8988T (cell line): ENCODE measurements around the gene PTPN1.
A peak's percentile ranks its signal among the peaks of the same experiment; 100 is the strongest.
"Not testable (repeated sequence)": the region's sequence is repeated elsewhere in the genome, so short reads cannot be mapped to it uniquely, and the experiment has no call there.

Source experiments
- DNase-seq: peaks from one replicate; pipeline ENCODE4 v3.0.0; 2011

The PTPN1 gene

DNA sequence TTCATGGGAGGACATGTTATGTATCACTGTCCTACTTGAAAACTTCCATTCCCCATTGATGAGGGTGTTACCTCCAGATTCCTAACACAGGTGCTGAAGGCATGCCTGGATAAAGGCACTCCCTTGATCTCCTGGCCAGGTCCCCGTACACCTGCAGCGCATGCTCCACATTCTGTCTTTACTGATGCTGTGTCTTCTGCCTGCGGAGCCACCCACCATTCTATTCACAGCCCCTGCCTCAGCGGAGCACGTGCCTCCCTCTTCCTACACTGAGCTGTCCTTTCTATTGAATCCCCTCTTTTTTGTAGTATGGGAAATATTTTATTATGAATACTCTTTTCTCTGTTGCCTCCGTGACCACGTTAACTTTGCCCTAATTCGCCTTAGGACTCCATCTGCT is 25.0 kb downstream of the PTPN1 start:
- no peak for DNase-seq

DNA sequence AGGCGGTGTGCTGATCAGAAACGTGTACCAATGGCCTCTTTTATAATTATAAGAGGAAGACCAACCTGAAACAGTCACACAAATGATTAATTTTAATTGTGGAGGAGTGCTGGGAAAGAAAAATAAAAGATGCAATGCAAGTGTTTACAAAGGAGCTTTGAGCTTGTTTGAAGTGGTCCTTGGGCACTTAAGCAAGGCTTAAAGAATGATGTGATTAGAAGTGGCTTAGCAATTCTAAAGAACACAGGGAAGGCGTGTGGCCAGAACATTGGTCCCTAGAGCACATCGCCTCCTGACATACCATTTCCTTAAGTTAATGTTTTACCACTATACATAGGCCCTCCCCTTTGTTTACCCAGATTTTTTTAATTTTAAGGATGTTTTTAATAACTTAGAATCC is 26.1 kb downstream of the PTPN1 start:
- no peak for DNase-seq

DNA sequence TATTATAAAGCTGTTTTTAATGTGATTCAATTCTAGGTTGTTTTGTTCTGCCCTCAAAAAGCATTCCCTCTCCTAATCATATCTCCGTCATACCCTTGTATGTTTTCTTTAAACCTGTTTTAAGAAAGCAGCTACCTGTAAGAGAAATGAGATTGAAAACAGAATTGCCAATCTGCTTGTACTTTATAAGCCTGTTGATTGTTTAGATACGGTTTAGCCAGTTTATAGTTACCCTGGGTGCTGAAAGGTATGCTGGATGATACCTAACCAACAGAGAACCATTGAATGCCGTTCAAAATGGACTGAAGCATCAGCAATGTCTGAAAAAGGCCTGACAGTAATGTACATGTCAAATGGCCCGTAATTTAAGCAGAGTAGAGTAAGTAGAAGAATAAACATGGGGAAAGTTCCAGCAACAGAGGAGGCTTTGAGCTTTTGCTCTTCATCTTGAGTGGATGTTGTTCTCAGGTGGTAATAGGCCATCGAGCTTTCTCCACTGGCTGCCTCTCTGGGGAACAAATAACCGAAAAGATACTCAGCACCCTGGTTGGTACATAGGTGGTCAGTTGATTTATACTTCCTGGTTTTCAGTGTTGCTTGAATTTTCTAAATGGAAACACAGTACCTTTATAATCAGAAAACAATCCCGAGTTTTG is 27.5 kb downstream of the PTPN1 start:
- no peak for DNase-seq

DNA sequence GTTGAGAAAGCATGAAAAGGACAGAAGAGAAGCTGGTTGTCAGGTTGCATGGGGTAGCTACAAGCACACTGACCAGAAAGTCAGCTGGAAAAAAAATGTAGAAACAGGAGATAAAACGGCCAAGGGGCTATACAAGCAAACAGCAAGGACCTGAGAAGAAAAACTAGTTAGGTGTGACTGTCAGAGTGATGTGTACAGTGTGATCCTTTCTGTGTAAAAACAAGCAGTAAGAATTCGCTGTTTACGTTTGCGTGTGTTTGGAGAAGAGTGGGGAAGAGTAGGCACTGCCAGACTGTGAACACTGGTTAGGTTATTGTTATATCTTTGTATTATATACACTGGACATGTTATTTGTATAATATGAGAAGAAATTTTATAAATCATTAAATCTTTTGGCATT is 28.1 kb downstream of the PTPN1 start:
- no peak for DNase-seq

DNA sequence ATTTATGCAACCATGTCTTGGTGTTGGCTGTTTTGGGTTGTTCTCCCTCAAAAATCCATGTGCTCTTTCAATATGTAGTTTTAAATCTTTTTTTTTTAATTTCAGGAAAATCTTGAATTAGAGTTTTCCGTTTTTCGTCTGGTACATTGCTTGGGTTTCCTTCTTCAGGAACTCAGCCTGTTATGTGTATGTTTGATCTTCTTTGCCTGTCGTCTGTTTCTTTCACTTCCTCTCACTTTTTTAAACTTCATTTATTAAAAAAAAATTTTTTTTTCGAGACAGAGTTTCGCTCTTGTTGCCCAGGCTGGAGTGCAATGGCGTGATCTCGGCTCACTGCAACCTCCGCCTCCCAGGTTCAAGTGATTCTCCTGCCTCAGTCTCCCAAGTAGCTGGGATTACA is 29.6 kb downstream of the PTPN1 start:
- DNase-seq, result not testable (repeated sequence)

DNA sequence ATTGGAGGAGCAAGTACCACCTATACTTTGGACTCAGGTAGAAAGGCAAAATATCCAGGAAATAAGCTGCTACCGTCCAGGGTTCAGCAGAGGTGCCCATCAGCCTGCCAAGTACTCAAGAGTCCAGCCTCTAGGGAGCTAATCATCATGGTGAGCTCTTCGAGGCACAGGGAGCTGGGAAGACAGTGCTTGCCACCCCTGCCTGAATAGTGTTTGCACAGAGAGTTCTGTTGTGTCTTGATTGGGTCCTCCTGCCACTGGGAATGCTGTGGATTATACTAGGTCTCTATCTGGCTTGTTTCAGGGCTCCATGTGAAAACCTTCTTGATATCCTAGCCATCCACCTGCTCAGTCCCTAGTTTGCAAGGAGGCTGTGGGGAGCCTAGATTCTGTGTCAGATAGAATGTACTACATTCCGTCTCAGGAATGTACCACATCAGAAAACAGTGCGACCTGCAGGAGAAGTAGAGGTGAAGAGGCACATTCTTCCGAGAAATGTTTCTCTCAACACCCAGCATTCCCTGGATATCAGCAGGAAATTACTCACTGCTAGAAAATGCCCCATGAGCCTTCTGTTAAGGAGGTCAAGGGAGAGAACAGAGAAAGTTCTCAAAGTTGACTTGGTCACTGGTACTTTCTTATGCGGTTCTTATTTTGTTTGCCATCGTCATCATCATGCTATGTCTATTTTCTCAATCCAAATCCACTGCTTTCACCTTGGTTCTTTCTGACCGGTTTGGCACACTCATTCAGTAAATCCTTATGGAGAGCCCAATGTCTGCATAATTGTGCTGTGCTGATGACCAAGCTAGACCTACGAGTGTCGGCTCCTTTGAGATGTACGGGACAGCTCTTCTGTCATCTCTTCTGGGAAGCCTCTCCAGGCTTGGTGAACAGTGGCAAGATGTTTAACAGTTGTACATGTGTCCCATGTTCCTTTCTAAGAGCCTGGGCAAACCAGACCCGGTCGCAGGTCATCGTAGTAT is 30.7 kb downstream of the PTPN1 start:
- DNase-seq, result no peak

DNA sequence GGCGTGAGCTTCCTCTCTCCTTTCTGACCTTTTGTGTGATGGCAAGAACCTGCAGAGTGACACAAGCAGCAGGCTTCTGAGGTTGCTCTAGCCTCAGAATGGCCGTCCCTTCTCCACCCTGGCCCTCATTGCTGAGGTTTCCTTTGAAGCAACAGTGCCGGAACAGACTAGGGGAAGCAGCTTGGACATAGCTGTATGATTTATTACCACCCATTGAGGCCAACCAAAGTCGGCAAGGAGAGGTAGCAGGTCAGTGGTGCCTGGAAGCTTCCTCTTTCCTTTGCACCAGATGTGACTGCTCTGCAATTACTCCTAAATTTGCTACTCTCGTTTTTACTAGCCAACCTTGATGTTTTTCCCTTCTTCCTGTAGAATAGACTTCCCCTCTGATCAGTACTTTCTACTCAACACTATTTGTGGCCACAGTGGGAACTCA is 31.4 kb downstream of the PTPN1 start:
- no peak for DNase-seq

DNA sequence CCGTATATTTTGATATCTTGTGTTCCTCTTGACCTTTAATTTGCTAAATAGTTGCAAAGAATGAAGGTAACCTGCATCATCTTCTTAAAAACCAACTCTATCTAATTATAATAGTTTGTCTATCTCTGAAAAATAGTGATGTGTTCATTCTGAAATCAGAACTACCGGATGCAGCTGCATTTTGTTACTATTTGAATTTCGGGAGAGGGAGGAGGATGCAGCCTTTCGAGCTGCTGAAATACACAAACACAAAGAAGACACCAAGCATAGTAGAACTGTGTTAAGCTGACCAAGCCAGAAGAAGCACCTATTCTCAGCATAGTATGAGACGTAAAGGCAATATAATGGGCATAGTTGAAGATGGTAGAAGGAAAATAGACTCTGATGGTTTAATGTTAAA is 33.1 kb downstream of the PTPN1 start:
- DNase-seq, result no peak

DNA sequence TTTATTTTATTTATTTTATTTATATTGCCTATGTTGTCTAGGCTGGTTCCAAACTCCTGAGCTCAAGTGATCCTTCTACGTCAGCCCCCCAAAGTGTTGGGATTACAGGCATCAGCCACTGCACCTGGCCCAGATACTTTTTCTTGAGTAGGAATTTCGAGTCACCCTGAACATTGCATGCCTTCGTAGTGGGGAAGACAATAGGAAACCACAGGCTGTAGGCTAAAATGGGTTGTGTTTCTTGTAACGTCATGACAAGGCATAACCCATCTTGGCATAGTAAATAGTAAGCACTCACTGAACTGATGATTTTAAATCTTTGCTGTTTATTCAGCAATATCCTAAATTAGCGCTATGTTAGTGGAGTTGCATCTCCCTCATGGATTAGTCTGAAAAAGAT is 34.9 kb downstream of the PTPN1 start:
- no peak for DNase-seq

DNA sequence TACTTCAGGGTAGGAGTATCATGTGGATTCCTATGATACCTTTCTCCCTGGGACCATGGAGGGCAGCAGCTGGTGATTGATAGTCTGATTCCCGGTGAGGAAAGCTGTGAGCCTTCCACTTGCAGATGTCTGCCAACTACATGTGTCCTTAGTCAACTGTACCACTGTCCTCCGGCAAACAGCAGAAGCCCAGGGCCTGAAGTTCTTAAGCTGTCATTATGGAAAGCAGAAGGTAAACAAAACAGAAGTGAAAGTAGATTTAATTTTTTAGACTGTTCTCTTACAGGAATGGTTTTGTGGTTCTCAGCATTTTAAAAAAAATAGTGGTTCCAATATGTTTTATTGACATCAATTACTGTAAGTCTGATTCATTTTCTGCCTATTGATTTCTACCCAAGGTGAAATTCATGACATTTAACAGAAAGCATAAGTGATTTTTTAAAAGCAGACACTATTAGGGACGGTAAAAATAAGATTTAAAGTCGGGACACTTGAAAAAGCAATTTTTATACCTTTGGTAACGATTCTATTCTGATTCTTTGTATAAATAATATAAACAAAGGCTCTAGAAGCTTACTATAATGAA is 36.6 kb downstream of the PTPN1 start:
- no peak for DNase-seq

DNA sequence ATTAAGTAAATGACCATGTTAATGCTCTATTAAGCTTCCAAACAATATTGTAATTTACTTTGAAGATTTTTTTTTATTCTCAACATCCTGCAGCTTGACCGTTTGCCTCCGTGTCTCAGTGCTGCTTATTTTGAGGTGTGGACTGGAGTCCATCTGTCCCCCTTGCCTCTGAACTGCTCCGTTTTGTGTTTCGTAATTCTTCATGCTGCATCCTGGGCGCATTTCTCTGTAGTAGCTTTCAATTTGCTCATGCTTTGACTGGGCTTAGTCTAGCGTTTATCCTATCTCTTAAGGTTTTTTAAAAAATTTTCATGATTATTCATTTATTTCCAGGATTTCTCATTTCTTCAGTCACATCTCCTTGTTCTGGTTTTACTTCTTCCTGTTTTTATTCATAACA is 37.8 kb downstream of the PTPN1 start:
- no peak for DNase-seq

DNA sequence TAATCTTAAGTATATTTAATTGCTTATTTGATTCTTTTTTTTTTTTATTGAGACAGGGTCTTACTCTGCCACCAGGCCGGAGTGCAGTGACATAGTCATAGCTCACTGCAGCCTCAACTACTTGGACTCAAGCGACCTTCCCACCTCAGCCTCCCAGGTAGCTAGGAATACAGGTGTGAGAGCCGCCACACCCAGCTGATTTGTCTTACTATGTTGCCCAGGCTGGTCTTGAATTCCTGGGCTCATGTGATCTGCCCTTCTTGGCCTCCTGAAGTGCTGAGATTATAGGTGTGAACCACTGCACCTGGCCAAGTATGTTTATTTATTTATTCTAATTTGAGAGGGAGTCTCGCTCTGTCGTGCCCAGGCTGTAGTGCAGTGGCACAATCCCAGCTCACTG is 38.2 kb downstream of the PTPN1 start:
- no peak for DNase-seq

DNA sequence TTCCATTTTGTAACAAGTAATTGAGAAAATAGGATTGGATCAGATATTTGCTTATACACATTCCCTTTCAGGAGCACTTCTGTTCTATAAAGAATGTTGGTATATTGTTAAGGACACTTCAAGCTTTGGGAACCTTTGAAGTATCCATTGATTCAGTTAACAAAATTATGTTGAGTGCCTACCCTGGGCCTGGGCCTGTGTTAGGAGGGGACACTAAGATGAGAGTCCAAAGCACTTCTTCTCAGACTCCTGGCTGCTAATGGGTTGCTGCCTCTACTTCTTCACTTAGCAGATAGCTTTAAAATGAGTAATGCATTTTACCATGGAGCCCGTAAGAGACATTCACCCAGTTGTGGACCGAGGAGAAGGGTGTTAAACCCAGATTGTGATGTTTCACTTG is 40.3 kb downstream of the PTPN1 start:
- no peak for DNase-seq

DNA sequence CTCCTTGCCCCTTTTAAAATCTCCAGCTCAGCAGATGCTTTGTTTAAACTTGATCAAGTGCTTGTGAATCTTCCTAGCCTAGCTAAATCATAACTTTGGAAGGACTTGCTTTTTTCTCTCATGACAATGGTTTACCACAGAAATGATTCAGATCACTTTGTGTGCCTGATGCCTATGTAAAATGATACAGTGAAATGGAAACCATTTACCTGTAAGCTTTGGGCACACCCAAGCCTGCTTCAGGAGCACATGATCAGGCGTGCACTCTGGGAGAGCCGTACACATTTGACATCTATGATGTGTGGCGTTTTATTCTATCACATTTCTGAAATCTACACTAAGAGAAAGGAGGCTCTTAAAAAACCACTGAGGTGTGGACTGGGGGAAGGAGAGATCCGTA is 41.1 kb downstream of the PTPN1 start:
- no peak for DNase-seq

DNA sequence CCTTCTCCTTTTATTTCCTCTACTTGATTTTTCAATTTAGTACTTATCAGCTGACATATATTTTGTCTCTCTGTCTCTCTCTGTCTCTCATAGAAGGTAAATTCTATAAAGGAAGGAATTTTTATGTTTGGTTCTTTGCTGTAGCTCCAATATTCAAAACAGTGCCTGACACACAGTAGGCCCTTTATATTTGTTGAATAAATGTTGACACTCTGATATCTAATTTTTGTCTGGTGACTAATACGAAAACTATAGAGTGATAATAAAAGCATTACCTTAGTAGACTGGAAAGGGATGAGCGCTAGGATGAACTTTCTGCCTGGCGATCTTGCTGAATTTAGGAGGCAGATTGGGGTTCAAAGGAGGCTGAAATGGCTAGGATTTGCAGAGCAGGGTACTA is 42.8 kb downstream of the PTPN1 start:
- no peak for DNase-seq

DNA sequence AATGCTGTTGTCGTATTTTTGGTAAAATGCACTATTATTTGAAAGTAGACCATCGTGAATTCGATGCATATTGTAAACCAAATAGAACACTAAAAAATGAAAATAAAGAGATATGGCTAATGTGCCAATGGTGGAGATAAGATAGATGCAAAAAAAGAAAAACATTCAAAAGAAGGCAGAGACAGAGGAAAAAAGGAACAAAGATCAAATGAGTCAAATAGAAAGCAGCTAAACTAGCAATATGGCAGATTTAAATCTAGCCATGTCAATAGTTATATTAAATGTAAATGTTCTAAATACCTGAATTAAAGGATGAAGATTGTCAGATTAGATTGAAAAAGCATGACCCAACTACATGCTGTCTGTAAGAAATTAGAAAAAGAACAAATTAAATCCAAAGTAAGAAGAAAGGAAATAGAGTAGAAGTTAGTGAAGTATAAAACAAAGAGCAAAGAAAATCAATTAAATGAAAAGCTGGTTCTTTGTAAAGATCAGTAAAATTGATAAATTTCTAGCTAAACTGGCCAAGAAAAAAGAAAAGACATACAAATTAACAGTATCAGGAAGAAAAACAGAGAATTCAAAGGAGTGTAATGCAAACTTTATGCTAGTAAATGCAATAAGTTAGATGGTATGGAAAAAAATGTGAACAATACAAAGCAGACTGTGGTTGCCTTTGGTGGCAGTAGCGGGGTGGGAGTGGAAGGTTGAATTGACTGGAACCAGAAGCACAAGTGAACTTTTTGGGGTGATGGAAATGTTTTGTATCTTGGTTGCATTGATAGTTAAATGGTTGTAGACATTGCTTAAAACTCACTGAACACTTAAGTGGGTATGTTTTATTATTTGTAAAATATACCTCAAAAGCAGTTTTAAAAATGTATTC is 44.8 kb downstream of the PTPN1 start:
- no peak for DNase-seq

DNA sequence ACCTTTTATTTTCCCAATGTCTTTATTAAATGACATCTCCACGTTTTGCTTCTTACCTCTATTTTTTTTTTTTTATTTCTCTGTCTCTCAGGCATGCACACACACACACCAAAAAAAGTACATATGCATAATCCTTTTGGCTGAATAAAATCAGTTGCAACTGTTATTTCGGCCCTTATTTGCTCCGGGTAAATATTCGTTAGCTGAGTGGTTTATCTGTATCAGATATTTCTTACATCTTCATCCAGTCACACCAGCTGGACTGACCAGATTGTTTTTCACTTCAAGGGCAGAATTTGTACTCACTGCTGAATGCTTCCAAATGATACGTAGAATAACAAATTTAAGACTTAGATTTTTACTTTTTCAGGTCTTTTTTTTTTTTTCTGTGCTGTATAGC is 45.5 kb downstream of the PTPN1 start:
- DNase-seq, result no peak

DNA sequence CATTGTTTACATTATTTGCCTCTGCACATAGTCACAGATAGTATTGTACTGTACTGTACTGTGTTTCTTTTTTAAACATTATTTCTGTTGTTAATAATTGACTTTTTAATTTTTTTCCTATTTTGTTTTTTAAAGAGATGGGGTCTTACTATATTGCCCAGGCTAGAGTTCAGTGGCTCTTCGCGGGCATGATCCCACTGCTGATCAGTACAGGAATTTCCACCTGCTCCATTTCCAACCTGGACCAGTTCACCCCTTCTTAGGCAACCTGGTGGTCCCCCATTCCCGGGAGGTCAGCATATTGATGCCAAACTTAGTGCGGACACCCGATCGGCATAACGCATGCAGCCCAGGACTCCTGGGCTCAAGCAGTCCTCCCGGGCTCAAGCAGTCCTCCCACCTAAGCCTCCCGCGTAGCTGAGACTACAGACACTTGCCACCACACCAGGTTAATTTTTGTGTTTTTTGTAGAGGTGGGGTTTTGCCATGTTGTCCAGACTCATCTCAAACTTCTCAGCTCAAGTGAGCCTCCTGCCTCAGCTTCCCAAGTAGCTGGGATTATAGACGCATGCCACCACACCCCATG is 47.5 kb downstream of the PTPN1 start:
- DNase-seq, result no peak

DNA sequence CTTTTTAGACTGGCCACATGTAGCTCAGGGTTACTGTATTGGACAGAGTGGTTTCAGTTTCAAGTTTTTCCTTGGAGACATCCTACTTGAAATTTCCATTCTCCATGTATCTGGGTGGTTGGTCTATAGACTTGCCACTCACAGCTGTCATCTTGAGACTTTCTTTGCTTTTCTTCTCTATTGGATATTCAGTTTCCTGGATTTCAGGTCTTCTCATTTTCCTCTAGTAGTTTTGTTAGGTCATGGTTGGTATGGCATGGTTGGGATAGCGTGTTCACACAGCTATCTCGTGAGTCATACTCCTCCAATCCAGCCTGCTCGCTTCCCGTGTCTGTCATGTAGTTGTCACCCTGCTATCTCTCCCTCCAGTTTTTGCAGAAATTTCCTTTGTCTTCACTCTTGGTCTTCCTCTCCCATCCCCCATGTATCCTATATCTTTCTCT is 48.3 kb downstream of the PTPN1 start:
- DNase-seq, result peak; percentile 51

DNA sequence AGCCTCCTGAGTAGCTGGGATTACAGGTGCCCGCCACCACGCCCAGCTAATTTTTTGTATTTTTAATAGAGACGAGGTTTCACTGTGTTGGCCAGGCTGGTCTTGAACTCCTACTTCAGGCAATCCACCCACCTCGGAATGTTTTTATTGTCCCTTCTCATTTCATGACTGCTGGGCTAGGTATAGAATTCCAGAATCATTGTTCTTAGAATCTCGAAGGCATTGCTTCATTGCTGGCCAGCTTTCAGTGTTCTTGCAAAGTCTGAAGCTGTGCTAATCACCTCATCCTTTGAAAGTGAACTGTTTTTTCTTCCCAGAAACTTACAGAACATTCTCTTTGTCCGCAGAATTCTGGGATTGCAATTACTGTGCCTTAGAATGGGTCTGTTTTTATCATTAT is 49.0 kb downstream of the PTPN1 start:
- DNase-seq, result no peak

DNA sequence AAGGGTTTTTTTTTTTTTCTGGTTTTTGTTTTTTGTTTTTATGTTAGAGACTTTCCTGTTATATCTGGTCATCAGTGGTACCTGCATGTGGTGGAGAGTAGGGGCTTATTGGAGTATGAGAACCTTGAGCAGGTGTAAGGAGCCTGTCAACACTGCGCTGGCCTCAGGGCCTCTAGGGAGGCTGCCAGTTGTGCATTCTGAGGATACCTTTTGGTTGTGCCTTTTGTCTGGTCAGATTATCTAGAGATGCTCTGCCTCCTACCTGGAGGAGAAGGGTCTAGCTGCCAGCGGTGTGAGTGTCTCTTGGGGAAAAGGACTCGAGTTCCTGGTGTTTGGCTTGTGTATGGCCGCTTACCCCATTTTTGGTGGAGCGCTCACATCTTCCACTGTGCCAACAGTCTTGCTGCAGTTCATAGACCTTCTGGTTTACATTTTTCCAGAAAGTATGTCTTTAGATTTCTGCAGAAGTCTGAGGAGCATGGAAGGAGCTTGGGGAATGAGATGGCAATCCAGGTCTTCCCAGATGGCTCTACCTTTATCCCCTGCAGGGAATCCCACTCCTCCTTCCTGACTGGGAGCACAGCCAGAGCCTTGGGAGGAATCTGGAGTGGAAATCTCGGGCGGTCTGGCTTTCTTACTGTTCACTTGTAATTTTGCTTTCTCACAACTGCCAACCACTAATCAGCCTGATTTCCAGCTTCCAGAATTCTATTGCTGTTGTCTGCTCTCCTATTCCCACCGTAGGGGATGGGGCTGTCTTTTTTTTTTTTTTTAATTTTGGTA is 49.9 kb downstream of the PTPN1 start:
- DNase-seq, result no peak

DNA sequence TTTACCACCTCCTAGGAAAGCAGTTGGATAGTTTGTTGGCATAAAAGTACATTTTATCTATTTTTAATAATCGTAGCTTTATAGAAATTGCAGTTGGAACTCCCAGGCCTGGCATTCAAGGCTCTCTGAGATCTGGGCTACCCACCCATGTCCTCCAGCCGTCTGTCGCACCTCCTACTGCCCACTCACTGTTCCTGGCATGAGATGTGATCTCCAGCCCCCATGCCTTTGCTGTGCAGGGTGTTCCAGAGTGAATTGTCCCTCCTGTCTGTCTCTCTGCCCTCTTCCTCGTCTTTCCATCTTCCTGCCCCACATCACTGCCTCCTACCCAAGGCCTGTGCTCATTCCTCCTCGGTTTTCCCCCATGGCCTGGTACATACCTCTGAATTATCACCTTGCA is 50.7 kb downstream of the PTPN1 start:
- DNase-seq, result no peak
